ENCODE results near the gene ABCC8.

Gene ABCC8

DNA sequence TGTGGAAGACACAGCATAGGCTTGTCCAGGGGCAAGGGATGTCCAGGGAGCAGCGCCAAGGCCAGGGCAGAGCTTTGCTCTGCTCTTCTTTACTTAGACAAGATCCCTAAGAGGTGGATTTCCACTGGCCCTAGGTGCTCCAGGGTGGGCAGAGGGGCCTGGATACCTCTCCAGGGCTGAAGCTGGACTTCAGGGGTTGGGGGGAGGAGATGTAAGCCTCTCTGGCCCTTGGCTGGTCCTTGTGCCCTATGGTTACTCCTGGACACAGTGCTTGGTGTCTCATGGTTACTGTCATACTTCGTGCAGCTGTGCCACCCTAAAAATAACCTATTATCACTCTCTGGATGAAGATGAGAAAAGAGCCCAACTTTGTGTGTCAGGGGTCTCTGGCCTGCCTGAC lies 75.3 kb downstream of the ABCC8 start:
- DNase-seq = no peak

DNA sequence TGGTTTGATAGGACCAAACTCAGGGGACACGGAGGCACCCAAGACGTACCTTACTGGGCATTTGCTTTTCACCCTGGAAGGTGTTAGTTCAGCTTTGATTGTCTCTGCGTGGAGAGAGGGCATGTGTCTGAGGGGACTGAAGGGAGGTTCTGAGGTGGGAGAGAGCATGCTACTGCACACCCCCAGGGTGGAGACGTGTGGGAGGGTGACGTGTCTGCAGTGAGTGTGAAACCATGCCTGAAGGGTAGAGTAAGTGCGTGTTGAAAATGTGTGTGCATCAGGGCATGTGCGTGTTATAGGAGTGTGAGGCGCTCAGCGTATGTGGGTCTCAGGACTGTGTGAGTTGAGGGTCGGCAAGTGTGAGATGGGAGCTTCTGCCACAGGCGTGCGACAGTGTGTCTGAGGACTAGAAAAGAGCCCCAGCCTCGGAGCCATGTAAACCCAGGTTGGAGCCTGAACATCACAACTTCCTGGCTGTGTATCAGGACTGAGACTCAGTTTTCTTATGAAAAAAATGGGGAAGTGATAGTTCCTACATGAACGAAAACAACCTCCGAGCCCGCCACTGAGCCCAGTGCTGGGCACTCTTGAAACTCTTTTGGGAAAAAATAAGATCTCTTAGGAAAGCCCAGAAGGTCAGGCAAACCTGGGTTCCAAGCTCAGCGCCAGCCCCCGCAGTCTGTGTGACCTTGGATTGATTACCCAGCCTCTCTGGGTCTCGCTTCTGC lies 76.4 kb downstream of the ABCC8 start:
- DNase-seq = no peak

DNA sequence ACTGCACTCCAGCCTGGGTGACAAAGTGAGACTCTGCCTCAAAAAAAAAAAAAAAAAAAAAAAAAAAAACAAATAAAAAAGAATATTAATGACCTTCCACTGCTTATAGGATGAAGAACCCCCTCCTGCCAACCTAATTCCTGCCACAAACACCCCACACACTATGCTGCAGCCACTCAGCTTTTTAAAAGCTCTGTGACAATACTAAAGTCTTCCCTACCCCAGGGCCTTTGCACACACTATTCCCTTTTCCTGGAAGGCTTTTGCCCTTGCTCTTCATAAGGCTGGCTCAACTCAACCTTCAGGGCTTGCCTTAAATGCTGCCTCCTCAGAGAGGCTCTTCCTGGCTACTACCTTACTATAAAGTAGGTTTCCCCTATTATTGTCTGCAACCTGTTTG lies 77.4 kb downstream of the ABCC8 start:
- DNase-seq = no peak

DNA sequence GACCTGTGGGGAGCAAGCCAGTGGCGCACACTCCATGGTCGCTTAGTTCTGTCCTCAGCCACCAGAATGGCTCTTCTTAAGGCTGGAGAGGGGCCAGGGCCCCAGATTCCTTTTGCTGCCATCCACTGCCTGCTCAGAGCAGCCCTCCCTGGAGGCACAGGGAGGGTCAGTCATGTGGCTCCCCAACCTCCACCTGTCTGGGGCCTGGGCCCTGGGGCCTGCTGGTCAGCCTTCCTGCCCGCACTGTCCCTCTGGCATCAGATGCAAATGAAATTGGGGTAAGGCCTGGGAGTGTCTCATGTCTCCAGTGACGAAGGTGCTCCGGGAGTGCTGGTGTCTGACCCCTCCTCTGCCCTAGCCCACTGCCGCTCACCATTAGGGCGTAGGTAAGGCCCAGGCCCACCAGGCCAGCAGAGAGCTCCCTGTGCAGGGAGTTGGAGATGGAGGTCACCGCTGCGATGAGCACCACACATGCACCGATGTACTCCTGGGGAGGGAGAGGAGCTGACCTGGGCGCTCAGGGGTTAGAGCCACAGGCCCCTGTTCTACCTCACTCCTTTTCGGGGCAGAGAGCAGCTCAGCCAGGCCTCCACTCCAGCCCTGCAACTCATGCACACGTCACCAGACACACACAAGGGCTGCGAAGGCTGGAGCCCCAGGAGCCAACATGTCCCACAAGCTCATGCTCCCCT lies 79.2 kb downstream of the ABCC8 start:
- no peak for DNase-seq

DNA sequence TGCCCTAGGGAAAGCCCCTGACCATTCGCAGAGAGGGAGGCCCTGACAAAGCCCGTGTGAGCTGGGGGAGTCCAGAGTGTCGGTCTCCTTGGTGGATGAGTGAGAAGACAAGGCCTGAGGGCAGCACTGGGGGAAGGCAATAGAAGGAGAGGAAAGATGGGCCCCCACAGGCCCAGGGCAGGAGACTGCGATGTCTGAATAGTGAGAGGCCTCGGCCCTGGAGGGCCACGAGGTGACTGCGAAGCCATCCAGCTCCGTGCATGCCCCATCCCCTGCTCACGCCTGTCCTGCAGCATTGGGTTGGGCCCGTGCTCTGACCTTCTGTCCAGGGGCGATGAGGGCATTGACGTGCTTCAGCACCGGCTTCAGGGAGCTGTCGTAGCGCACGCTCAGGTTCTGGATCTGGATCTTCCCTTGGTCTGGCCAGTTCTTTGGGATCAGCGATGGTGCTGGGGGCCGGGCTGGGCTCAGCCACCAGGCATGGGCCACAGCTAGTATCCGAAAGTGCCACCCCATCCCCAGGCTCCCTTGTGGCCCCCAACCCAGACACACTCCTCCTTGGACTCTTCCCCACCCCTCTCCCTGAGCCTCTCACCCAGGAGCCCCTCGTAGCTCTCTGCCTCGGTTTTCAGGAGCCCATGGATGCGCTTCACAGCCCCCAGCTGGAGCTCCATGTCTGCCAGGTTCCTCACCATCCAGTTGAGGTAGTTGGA lies 79.9 kb downstream of the ABCC8 start:
- no peak for DNase-seq

DNA sequence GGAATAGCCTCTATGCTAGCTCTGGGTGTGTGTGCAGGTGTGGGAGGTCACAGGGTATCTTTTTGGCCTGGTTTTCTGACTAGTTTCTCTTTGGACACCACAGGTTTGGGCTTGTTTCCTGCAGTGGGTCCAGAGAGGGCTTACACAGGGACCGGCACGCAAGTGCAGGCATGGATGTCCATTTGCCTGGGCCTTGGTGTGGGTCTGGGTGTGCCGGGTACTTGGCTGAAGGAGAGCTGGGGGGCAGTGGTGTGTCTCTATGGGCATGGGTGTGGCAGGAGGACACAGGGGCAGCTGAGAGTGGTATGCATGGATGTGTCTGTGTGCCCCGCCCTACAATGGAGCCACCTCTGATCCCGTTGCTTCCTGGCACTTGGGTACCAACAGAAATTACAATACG lies 80.7 kb downstream of the ABCC8 start:
- DNase-seq = no peak

DNA sequence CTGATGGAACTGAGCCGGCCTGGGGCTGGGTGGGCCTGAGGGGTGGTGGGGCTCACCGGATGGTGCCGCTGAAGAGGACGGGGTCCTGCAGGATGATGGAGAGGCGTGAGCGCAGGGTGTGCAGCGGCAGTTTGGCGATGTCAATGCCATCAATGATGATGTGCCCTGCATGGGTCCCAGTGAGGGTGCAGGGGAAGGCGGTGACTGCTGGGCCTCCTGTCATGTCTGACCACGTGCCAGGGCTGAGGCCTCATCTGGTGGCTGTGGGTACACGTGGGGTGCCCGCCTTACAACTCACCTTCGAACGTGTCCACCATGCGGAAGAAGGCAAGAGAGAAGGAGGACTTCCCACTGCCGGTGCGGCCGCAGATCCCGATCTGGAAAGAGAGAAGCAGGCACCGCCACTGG lies 81.1 kb downstream of the ABCC8 start:
- DNase-seq = no peak

DNA sequence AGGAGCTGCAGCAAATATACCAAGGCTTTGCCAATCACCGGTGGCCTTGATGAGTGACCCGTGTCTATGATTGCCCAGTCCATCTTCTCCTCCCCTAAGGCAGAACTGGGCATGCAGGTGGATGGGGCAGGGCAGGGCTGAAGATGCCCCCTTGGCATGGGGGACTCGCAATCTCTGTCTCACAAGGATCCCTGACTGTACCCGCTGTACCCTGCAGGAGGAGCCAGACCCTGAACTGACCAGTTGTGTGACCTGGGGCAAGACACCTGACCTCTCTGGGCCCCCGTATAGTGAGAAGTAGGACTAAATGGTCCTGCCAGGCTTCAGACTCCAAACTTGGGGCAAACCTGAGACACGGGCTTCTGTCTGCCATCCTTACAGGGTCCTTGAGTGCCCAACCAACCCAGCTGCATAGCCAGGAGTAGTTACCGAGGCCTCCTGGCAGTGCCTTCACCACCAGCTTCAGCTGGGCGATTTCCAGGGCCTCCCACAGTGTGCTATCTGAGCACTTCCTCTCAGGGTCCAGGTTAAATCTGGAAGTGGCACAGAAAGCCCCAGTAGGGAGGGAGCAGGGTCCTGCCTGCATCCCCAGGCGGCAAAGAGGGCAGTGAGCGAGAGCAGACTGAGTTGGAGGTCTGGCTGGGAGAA lies 81.8 kb downstream of the ABCC8 start:
- no peak for DNase-seq

DNA sequence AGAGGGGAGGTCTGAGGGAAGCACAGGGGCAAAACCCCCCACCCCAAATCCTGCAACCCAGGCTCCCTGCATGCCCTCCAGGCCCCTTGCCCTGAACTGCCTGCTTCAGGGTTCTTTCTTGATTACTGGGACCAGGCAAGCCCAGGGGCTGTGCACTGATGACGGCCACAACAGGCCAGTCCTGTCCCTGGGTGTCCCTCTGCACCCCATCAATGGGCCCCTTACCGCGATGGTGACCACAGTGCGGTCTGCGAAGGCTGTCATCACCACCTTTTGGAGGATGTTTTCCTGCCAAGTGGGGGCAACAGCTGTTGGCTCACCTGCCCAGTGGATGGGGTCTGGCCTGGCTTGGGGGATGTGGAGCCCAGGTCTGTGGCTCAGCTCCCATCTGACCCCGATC lies 83.2 kb downstream of the ABCC8 start:
- no peak for DNase-seq

DNA sequence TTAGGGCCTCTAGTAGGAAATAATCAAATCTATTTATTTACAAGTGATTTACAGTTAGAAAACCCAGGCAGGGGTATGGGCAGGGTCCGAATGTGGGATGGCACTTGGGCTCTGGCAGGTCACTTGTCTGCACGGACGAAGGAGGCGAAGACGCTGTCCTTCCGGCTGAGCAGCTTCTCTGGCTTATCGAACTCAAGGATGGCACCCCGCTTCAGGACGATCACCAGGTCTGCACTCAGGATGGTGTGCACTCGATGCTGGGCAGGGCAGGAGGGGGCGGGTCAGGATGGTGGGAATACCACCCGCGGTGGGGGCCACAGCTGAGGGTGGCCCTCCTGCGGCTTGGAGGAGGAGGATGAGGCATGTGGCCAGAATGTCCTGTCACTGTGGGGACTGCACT lies 83.8 kb downstream of the ABCC8 start:
- DNase-seq = no peak

DNA sequence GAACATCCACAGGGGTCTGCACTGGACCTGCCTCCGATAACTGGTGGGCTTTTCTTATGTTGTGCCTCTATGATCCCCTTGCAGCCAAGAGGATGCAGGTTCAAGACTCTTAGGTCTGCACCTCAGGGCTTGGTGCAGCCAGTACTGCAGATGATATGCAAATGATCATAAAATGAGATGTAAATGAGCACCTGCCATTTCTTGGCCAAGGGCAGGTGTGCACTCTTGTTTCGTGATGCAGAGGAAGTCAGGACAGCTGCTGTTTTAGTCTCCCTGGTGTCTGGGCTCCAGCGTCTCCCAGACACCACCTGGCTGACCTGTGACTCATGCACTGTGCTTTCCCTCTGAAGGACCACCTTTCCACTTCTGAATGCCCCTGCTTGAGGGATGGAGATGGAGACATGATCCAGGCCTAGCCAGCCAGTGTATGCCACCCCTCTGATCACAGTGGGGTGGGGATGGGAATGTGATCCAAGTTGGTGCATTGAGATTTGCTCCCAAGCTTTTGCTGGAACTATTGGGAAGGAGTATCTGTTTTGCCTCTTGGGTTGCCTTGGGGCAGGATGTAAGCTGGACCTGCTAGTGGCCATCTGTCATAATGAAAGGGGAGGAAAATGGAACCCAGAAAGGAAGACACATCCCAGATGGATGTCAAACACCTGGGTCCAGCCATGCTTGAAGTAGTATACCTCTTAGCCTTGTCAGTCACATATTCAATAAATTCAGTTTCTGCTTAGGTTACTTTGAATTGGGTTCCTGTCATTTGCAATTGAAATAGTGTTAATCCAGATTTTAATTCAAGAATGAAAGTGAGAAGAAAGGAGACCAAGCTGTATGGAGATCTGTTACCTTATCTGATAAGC lies 84.9 kb downstream of the ABCC8 start:
- DNase-seq = no peak

DNA sequence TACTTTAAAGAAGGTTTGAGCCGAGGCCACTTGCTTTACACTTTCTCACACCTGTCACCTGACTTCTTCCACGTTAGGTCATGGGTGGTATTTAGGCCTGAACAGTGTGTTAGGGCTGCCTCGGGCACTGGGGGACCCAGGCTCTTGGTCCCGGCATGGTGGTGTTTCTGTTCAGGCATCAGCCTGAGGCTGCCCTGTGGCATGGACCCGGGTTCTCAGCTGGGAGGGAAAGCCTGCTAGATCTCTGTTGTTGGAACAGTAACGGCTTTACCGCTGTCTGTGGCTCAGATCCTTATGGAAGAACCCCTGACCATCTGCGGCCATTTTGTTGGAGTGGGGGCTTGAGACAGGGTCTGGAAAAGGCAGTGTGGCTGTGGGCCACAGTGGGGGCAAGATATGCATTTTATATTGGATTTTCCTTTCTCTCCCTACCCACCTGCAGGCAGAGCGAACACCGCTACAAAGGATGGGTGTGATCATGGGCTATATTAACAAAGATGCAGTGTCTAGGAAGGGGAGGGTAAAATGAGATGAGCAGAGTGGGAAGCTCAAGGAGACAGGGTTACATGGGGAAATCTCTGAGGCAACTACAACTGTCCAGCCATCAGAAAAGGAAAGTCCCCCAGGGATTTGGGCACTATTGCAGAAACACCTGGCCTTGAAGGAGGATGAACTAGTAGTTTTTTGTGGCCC lies 86.5 kb downstream of the ABCC8 start:
- DNase-seq = no peak

DNA sequence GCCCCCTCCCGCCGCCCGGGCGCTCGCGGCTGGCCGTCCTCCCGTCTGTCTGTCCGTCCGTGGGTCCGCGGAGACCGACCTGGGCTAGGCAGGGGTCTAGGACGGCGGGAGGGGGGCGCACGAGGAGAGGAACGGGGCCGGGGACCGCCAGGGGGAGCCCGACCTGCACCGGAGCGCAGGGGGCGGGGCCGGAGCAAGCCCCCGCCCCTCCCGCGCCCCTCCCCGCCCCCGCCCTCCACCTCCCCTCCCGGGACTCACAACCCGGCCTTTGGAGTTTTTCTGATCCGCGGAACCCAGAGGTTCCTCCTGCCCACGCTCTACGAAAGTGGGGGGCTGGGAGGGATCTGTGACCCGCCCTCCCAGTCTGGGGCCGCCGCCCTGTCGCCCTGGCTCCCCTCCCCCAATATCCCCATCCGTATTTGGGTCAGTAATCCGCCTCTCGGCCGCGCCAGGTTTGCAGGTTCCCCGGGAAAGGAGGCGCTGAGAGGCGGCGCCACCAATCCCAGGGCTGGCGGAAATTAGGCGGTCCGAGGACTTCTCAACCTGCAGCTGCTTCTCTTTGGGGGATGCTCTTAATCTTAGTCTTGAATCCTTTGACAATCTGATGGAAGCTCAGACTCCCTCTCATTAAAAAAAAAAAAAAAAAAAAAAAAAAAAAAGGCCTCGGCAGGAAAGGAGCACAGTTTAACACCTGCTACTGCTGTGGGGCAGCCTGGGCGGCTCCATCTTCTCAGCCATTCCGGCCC lies 87.3 kb downstream of the ABCC8 start:
- DNase-seq = peak; percentile 61

DNA sequence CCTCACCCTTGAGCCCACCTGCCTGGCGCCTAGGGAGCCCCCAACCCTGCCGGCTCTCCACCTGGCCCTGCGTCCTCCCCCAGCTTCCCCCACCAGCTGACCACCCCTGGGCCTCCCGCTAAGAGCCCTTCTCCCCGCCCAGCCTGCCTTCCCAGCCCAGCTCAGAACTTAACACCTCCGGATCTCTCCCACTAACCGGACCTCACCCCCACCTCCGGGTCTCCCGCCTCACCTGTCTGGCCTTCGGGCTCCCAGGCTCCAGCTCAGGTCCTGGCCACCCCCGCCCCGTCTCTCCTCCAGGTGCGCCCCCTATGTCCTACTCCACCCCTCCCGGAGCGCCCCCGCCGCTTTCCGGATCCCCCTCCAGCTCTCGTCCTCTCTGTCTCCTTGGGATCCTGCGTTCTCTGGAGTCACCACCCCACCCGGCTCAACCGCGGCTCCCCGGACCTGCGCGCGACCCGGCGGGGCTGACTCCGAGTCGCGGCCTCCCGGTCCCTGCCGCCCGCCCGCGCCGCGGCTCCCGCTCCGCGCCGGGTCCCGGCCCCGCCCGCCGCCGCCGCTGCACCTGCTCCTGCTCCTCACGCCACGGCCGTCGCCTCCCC lies 87.9 kb downstream of the ABCC8 start, which contains the start of gene KCNJ11:
Gene KCNJ11, minus strand, starts transcription at position 51 of the 602 bp plus-strand sequence. CDS start 568 bp downstream, outside the sequence.
- DNase-seq = no peak

DNA sequence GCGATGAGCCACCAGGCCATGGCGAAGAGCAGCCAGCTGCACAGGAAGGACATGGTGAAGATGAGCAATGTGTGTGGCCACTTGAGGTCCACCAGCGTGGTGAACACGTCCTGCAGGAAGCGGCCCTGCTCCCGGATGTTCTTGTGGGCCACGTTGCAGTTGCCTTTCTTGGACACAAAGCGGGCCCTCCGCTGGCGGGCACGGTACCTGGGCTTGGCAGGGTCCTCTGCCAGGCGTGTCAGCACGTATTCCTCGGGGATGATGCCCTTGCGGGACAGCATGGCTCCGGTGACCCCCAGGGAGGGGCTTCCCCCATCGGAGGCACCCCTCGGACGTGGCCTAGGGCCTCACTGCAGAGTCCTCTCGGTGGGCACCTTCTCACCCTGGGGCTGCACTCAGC lies 88.8 kb downstream of the ABCC8 start:
- DNase-seq = no peak

DNA sequence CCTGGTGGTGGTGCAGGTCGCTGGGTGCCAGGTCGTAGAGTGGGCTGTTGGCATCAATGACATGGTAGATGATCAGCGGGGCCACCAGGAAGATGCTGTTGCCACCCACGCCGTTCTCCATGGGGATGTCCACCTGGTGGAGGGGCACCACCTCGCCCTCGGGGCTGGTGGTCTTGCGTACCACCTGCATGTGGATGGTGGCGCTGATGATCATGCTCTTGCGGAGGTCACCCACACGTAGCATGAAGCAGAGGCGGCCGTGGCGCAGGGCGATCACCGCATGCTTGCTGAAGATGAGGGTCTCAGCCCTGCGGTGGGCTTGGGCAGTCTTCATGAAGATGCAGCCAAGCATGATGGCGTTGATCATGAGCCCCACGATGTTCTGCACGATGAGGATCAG lies 89.4 kb downstream of the ABCC8 start:
- no peak for DNase-seq

DNA sequence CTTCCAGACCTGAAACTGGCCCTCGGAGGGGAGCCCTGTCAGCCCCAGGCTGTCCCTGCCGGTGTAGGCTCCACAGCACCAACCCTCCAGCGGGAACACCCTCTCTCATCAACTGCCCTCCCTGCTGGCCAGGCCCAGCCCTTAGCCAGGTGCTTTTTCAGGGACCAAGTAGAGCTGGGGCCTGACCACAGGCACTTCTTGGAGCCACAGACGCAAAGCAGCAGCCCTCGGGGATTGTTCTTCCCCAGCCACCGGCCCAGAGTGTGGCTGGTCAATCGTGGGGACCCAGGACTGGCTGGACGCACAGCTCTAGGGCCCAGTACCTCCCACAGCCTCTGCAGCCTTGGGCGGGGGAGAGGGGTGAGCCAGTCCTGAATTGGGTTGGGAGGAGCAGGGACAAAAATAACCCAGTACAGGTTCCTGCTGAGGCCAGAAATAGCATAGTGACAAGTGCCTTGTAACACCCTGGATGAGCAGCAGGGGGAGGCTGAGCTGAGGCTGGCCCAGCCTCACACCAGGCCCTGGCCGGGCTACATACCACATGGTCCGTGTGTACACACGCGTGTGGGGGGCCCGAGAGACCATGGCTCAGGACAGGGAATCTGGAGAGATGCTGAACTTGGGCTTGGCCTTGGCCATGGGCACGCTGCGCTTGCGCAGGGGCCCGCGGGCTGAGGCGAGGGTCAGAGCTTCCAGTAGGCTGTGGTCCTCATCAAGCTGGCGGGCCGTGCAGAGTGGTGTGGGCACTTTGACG lies 90.1 kb downstream of the ABCC8 start:
- DNase-seq = peak; percentile 43

DNA sequence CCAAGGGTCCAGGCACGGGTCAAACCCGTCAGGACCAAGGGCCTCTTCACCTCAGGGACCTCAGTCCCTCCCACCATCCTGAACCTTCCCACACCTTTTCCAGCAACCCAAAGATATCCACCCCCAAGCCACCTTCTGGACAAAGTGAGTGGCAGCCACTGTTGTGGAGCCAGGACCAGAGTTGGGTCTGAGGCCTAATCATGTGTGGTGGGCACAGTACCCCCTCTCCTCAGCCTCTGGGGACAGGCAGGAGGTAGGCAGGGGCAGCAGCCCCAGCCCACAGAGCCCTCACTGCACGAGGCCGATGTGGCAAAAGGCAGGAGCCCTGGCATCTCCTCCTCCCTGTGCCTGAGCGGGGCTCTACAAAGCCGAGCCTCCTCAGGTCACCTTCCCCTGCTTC lies 90.7 kb downstream of the ABCC8 start:
- no peak for DNase-seq

DNA sequence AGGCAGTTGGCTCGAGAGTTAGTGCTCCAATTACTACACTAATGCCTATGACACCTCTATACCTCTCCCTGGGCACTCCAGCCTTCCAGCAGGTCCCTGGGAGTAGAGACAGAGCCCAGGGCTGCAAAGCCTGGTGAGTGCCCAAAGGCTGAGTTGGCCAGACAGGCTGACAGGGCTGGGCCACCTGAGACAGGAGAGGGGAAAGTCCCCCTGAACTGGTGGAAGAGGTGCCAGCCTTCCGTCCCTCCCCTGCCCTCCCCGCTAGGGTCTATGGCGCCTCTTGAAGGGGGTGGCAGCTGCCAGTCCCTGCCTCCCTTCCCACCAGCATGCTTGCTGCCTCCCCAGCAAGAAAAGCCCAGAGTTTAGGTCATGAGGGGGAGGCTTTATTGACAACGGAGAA lies 91.2 kb downstream of the ABCC8 start:
- no peak for DNase-seq

DNA sequence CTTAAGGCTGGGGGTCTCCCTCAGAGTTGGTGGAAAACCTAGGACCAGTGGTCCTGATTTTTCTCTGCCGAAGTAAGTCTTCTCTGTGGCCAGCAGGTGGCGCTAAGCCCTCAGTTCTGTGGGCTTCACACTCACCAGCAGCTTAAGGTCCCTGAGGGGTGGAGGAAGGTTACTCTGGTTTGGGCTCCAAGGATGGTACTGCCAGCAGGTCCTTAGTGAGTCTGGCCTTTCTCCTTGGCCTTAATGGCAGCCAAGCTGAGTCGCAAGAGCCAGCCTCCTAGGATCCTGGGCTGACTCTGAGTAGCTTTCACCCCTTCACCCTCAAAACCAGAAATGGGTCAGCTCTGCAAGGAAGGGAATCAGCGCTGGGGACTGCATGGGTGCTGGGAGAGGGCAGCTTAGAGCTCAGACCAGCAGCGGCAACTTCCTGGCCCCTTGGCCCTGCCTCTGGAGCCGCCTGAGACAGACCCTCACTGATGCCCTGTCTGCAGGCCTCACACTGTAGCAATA lies 92.6 kb downstream of the ABCC8 start:
- DNase-seq = peak; percentile 85

All from suppressor macrophage treated with lipopolysaccharide for 4 hours (primary cell).